DMS79 treated with DMSO at 0.1 percent for 48 hours (cell line): ENCODE measurements around the gene METTL1.
"Not testable (repeated sequence)": the region's sequence is repeated elsewhere in the genome, so short reads cannot be mapped to it uniquely, and the experiment has no call there.

ENCODE experiments used
- DNase-seq: peaks from one replicate; lab custom pipeline; 2025; lab: John Stamatoyannopoulos, UW

The METTL1 gene

GRCh38 chr12:57724003-57724935 lies 47.6 kb downstream of the METTL1 start:
- no peak for DNase-seq

- DNase-seq: no peak
Observed at GRCh38 chr12:57723630-57723962, 48.3 kb downstream of the METTL1 start.

GRCh38 chr12:57722716-57723629 lies 48.9 kb downstream of the METTL1 start:
- no peak for DNase-seq

- not testable (repeated sequence) for DNase-seq
Observed at GRCh38 chr12:57721846-57722608, 49.9 kb downstream of the METTL1 start.

DNA sequence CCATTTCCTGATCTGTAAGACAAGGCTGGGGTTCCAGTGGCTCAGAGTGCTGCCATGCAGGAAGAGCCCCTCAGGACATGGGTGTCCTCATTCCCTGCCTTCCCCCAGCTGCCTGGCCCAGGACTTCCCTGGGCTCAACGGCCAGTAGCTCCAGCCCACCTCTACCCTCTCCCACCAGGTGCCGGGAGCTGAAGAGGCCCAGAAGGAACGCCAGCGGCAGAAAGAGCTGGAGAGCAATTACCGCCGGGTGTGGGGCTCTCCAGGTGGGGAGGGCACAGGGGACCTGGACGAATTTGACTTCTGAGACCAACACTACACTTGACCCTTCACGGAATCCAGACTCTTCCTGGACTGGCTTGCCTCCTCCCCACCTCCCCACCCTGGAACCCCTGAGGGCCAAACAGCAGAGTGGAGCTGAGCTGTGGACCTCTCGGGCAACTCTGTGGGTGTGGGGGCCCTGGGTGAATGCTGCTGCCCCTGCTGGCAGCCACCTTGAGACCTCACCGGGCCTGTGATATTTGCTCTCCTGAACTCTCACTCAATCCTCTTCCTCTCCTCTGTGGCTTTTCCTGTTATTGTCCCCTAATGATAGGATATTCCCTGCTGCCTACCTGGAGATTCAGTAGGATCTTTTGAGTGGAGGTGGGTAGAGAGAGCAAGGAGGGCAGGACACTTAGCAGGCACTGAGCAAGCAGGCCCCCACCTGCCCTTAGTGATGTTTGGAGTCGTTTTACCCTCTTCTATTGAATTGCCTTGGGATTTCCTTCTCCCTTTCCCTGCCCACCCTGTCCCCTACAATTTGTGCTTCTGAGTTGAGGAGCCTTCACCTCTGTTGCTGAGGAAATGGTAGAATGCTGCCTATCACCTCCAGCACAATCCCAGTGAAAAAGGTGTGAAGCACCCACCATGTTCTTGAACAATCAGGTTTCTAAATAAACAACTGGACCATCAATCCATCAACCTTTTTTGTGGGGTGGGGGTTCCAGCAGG lies 51.0 kb downstream of the METTL1 start:
- DNase-seq: no peak

- no peak for DNase-seq
Observed at GRCh38 chr12:57719777-57720605, 51.9 kb downstream of the METTL1 start.

- no peak for DNase-seq
Observed at GRCh38 chr12:57718641-57719528, 53.0 kb downstream of the METTL1 start.
